Skeletal muscle cell (primary cell): Measurements from ENCODE around the gene ASPA.
"Not testable (repeated sequence)": the region's sequence is repeated elsewhere in the genome, so short reads cannot be mapped to it uniquely, and the experiment has no call there.

Experiments
- DNase-seq: peaks from one replicate; pipeline ENCODE4 v3.0.0-alpha.2; 2010; ENCODE audit warnings: low read depth
- H3K4me3 ChIP-seq: 2 replicates; pipeline ENCODE4 v1.5.1; 2011; ENCODE audit warnings: low read depth, mild to moderate bottlenecking, control low read depth, low read length, moderate library complexity

ASPA gene

GRCh38 chr17:3506054-3506453, 30.3 kb downstream of the ASPA start:
- H3K4me3 ChIP-seq: no peak overlapping the region
- DNase-seq: no peak

- no peak for DNase-seq
- no peak overlapping the region for H3K4me3 ChIP-seq
Measured at GRCh38 chr17:3507071-3507470, 31.3 kb downstream of the ASPA start.

DNA sequence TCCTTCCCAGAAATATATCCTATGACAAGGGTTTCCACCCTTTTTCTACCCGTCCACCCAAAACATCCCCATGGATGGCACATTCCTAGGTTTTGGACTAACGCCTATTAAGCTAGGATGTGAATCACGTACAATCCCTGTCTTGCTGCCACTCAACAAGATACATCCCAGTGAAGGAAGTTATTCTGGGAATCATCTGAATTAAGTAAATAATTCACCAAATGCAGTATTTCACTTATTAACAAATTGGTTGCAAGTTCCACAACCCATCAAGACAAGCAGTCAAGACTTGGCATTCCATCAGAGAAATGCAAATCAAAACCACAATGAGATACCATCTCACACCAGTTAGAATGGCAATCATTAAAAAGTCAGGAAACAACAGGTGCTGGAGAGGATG, 32.1 kb downstream of the ASPA start:
- H3K4me3 ChIP-seq: no peak overlapping the region
- no peak for DNase-seq

DNA sequence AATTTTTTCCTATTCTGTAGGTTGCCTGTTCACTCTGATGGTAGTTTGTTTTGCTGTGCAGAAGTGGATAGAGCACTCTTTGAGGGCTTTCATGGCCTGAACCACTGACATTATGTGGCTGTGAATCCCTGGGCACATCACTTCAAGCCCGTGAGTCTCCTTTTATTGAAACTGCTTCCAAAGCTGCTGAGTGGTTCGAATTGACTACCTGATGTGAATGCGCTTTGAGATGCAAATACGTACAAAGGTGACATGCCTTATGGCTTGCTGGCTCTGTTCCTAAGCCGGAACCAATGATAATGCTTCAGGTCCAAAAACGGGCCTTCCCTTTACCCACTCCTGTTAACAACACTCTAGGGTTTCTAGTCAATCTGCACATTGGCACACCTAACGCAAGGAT, 34.3 kb downstream of the ASPA start:
- no peak overlapping the region for H3K4me3 ChIP-seq
- DNase-seq: no peak

GRCh38 chr17:3511852-3512504, 36.2 kb downstream of the ASPA start:
- no peak for DNase-seq
- H3K4me3 ChIP-seq: no peak overlapping the region

DNA sequence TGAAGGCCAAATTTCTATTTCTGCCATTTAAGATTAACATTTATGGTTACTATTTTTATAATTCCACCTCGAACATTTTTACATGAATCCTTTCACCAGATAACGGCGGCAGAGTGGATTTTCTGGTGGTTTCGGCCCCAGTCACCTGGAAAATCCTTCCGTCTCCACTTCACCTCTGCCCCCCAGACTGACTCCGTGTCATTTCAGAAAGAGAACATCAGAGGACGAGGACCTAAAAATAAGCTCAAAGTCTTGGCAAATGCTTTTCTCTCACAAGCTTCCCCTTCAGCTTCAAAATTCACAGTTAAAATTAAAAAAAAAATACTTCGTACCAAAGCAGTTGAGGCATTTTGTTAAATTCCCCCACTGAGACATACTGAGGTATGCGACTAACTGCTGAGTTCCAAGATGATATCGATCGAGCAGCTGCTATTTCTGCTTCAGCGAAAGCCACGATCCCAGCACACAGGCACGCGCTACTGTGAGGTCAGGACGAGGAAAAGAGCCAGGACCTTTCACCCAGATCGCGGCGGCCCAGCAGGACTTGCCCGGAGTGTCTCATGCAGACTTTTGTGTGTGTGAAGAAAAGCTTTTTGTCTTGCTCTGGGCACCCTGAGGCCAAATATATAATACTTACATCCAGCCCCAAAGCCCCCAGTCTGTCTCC, 36.8 kb downstream of the ASPA start:
- DNase-seq: no peak
- no peak overlapping the region for H3K4me3 ChIP-seq

DNA sequence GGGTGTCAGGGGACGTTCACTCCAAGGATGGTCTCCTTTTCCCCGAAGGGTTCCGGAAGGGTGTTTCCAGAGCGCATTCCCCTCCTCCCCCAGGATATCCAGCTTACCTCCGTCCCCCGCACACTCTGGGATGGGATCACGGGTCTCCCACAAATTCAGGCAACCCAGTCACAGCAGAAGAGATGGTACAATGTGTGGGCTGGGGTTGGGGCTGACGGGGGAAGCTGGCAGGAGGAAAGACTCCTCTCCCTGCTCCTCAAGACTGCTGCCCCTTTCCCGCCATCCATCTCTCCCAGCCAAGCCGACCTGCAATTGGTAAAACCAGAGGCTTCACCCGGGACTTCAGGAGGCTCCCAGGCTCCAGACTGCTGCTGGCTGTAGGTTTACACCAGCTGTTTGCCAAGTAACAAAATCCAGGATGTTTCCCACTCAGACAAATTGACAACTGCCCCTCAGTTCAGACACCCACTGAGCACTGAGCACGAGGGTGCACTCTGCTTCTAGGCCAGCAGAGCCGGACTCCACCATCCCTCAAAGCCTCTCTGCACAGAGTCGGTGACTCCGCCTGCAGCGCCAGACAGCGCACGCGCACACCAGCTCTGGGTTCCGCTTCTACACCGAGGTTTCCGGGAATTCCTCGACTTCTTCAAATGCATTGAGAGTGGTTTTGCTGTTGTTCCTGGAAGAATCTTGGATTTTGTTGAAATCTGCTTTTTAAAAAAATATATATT, 37.7 kb downstream of the ASPA start:
- no peak for DNase-seq
- no peak overlapping the region for H3K4me3 ChIP-seq

GRCh38 chr17:3514167-3514566, 38.4 kb downstream of the ASPA start:
- not testable (repeated sequence) for DNase-seq, H3K4me3 ChIP-seq

DNA sequence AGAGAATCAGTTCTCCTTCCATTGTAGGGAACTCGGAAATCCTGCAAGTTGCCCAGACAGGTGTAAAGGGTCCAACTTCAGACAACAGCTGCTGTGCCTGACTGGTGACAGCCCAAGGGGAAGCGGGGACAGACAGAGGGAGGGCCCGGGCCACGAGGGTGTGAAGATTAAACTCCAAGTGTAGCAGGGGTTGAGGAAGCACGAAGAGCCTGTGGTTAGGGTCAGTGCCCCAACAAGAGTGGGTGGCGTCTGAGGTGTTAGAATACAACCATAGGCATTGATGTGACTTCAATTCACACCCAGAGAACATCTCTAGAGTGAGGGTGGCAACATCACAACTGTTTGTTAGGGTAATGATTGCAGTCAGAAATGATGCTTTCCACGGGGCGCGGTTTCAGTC, 39.1 kb downstream of the ASPA start:
- DNase-seq: no peak
- H3K4me3 ChIP-seq: no peak overlapping the region

DNA sequence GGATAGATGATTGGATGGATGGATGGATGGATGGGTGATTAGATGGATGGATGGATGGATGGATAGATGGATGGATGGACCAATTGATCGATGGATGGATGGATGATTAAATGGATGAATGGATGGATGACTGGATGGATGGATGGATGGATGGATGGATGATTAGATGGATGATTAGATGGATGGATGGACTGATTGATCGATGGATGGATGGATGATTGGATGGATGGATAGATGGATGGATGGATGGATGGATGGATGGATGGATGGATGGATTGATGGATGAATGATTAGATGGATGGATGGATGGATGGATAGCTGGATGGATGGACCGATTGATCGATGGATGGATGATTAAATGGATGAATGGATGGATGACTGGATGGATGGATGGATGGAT, 43.7 kb downstream of the ASPA start:
- DNase-seq, H3K4me3 ChIP-seq: not testable (repeated sequence)

GRCh38 chr17:3524024-3524423, 48.2 kb downstream of the ASPA start:
- H3K4me3 ChIP-seq: no peak overlapping the region
- no peak for DNase-seq

DNA sequence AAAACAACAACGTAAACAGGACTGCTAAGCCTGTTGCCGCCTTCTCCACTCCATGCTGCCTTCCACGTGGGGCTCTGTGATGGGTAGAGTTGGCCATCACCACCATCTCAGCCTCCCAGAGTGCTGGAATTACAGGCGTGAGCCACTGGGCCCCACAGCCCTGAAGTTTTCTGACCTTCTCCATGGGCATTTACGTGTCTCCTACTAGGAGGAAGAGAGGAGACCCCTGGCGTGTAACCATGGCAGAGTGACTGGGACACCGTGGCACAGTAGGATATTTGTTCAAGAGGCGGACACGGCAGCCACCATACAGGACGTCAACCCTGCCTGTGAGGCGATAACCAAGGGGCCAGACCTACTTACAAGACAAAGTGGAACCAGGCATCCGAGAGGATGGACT, 50.7 kb downstream of the ASPA start:
- no peak for DNase-seq
- no peak overlapping the region for H3K4me3 ChIP-seq

DNA sequence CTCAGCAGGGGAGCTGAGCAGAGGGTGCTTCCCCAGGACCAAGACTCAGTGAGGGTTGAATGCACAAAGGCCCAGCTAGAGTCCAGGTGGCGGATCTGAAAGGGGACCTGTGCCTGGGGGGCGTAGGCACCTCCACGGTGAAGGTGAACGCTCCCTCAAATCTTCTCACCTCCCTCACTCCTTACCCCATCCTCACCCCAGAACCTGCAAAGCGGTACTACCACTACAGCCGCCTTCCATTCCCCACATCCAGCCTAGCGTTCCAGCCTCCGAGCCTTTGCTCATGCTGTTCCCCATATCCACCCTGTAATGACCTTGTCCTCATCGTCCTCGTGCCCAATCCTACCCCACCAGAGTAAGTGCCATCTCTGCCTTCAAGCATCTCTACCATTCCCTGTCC, 51.2 kb downstream of the ASPA start:
- no peak for DNase-seq
- no peak overlapping the region for H3K4me3 ChIP-seq

DNA sequence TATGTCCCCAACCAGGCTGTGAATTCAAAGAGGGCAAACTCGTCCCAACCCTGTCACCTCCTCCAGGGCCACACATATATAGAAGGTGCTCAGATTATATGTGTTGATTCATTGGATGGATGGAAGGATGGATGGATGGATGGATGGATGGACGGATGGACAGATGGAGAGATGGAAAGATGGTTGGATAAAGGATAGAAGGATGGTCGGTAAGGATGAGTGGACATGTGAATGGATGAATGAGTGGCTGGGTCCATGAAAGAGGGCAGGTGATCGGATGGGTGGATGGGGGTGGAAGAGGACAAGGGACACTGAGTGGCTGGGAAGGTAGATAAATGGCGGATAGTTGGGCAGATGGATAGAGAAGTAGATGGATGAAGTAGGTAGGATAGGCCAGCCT, 51.7 kb downstream of the ASPA start:
- H3K4me3 ChIP-seq: no peak overlapping the region
- DNase-seq: no peak

- no peak for DNase-seq
- no peak overlapping the region for H3K4me3 ChIP-seq
Measured at GRCh38 chr17:3527896-3528295, 52.1 kb downstream of the ASPA start.

DNA sequence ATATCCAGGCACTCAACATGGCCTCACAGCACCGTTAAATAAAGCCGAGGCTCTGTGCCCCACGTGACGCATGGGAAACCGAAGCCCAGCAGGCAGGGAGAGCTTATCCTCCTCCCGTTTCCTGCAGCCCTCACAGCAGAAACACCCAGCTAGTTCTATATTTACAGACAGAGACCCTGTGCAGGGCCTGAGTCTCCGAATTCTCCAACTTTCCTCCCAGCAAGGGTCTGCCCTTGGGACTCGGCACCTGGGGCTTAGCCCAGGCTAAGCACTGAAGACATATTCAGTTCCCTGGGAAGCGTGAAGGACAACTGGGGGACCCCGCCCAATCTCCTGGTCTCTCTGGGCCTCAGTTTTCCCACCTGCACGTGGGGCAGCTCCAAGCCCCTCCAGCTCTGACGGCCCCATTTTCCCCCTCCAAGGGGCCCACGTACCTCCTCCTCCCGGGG, 52.6 kb downstream of the ASPA start:
- H3K4me3 ChIP-seq: no peak overlapping the region
- DNase-seq: no peak

DNA sequence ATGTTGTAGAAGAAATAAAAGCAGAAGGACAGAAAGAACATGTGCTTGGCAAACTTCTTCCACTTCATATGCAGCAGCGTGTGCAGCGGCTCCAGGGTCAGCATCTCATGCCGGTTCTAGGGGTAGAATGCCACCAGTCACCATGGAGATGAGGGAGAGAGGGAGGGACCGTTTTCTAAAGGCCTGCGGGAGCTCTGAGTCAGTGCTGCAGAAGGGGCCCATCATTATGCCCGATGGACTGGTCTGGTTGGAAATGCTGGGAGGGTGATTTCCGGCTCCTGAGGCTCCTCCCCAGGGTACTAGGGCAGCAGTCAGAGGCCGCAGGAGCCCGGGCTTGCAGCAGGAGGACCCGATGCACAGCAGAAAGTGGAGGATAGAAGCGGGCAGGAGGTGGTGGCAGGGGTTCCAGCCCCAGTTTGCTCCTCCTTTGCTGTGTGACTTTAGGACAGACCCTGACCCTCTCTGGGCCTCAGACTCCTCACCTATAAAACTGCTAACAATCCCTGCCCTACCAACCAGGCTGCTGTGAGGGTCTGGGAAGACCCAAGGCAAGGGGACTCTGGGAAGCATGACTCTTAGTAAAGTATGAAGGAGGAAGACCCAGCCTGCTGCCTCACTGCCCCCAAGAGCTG, 53.2 kb downstream of the ASPA start:
- no peak overlapping the region for H3K4me3 ChIP-seq

DNA sequence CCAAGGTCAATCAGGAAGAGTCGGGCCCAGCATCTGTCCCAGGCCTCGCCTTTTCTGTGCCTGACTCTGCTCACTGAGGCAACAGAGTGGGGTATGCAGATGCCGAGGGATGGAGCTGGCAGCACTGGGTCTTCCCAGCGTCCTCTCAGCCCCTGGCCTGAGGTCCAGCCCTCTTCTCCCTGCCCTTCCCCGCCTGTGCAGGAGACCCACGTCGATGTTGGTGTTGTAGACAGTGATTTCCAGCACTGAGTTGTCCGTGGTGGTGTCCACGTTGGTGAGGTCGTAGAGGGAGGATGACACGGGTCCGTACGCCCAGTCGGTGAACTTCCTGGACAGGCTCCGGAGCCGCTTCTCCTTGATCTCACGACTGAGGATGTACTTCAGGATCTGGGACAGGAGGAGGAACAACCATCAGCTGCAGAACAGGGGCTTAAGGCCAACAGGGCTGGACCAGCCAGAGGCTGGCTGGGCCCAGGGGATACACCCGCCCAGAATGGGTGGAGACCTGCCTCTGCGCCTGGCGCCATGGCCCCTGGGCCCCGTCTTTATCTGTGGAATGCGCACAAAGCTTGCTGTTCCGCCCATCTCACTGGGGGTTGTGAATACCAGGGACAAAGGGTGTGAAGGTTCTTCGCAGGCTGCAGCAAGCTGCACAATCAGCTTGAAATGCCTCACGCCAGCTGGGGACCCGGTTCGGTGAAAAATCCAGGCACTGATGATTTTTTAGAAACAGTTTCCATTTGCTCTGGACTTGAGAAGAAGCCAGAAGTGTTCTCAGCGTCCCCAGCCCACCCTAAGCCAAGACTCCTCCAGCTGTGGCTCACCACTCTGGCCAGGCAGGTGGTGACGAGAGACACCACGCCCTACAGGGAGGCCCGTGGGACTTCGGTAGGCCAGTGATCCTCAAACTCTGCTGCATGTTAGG, 54.3 kb downstream of the ASPA start:
- no peak for DNase-seq
- no peak overlapping the region for H3K4me3 ChIP-seq

More for the DNA sequence above, 53.2 kb downstream of the ASPA start:
- no peak for DNase-seq
